Stimulated activated naive B cell treated with anti-CD40 and anti-IgM and Interleukin-4, amounts not matched to agents 10 μg/mL and 1 μg/mL and 100 μg/mL, for 72 hours (primary cell): ENCODE measurements around the gene TRAPPC5.

ENCODE experiments used
- ATAC-seq, 2 donors: fragments of 150-1000 bp; cut with Tn5 transposase; replicated peaks; 2 replicates each; pipeline ENCODE4 v1.10.0; 2021; ENCODE audit warnings: moderate library complexity in 1 of 2
- DNase-seq: peaks from one replicate; pipeline ENCODE4 v3.0.0; 2021
- H3K27ac Mint-ChIP-seq: one replicate; pipeline ENCODE4 v1.8.0; 2022; ENCODE audit warnings: mild to moderate bottlenecking, mixed read lengths
- H3K27me3 Mint-ChIP-seq, 2 donors: one replicate each; pipeline ENCODE4 v1.8.0; 2022; ENCODE audit warnings: mixed read lengths in 2 of 2
- H3K36me3 Mint-ChIP-seq, 2 donors: one replicate each; pipeline ENCODE4 v1.8.0; 2022; ENCODE audit warnings: mixed read lengths in 2 of 2, mild to moderate bottlenecking in 1 of 2
- H3K4me1 Mint-ChIP-seq, 2 donors: one replicate each; pipeline ENCODE4 v1.8.0; 2022; ENCODE audit warnings: mixed read lengths in 2 of 2, mild to moderate bottlenecking in 1 of 2
- H3K4me3 Mint-ChIP-seq, 2 donors: one replicate each; pipeline ENCODE4 v1.8.0; 2022; ENCODE audit warnings: mild to moderate bottlenecking in 2 of 2, mixed read lengths in 2 of 2, moderate library complexity in 1 of 2
- H3K9me3 Mint-ChIP-seq, 2 donors: one replicate each; pipeline ENCODE4 v1.8.0; 2022; ENCODE audit warnings: mixed read lengths in 2 of 2, mild to moderate bottlenecking in 1 of 2

Gene TRAPPC5

DNA sequence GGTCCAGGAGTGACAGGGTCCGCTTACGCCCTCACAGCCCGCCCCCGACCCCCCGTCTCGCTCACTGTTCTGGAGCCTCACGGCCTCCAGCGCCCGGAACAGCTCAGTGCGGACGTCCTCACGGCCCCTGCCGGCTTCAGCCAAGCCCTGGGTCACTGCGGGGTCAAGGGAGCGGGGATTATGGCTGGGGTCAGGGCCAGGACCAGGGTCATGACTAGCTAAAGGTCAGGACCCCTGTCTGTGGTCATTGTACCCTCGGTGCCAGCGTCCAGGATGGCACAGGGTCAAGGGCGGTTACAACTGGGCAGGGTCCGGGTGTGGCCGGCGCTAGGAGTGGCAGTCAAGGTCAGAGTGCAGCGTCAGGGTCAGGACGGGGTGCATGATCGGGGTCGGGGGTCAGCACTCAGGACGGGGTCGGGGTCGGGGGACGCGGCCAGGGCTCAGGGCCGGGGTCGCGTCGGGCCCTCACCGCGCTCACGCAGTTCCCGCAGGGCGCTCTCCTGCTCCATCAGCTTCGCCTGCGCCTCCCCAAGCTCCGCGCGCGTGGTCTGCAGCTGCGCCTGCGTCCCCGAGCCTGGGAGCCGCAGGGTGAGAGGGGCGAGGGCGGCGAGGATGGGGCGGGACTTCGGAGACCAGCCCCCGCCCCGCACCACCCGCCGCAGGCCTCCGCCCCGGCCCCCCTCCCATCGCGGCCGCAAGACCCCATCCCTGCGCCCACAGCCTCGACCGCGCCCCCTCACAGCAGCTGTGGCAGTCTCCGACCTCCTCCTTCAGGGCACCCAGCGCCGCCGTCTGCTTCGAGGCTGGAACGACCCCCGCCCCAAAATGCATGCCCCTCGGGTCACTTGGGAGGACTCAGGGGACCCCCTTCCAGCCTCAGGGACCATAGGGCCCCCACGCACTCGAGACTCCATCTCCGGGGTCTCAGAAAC is 49.9 kb downstream of the TRAPPC5 start:
- Mint-ChIP-seq H3K27me3 (peaks cover 13 to 25% of the 10 kb centered on the region in 2 donors), H3K4me3 (peak overlapping the region; percentile 84 to 90)

GRCh38 chr19:7731218-7731595 is 50.6 kb downstream of the TRAPPC5 start:
- no peak for DNase-seq
- H3K4me3 Mint-ChIP-seq = peak overlapping the region; percentile 52 to 54
- ATAC-seq = no peak
- H3K27me3 Mint-ChIP-seq = peaks cover 13 to 25% of the 10 kb centered on the region in 2 donors
- peaks cover 28 to 57% of the 10 kb centered on the region in 2 donors for H3K4me1 Mint-ChIP-seq
- peaks cover 4 to 5% of the 10 kb centered on the region in 2 donors for H3K9me3 Mint-ChIP-seq
- no peak overlapping the region for H3K27ac Mint-ChIP-seq
- peaks cover 14 to 19% of the 10 kb centered on the region in 2 donors for H3K36me3 Mint-ChIP-seq

More for the DNA sequence above, 49.9 kb downstream of the TRAPPC5 start:
- Mint-ChIP-seq H3K4me1 (peaks cover 32 to 63% of the 10 kb centered on the region in 2 donors), H3K27ac (peak overlapping the region; percentile 93), H3K36me3 (peaks cover 14 to 19% of the 10 kb centered on the region in 2 donors), H3K9me3 (peaks cover 4 to 5% of the 10 kb centered on the region in 2 donors)
- ATAC-seq (peak; percentile 21 to 43), DNase-seq (no peak)

- H3K4me1 Mint-ChIP-seq = peaks cover 28 to 57% of the 10 kb centered on the region in 2 donors
- H3K27me3 Mint-ChIP-seq = peaks cover 13 to 25% of the 10 kb centered on the region in 2 donors
- peak overlapping the region; percentile 36 to 54 for H3K4me3 Mint-ChIP-seq
- no peak overlapping the region for H3K27ac Mint-ChIP-seq
- peaks cover 14 to 19% of the 10 kb centered on the region in 2 donors for H3K36me3 Mint-ChIP-seq
- peaks cover 4 to 5% of the 10 kb centered on the region in 2 donors for H3K9me3 Mint-ChIP-seq
- ATAC-seq (no peak), DNase-seq (no peak)
These were observed 51.0 kb downstream of the TRAPPC5 start for GRCh38 chr19:7731615-7732014.

DNA sequence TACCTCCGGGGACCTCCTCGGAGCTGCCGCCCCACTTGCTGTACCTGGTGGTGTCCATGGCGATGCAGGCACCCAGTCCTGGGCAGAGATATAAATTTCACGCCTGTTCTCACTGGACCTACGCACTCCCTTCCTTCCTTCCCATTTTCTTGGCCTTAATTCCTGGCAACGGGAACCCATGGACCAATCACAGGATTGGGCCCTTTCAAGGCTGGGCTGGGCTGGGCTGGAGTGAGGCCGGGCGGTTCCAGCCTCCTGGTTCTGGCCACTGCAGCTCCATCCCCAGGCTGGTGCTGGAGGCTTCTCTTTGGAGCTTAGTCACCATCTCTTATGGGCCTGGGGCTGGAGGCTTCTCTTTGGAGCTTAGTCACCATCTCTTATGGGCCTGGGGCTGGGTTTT is 51.4 kb downstream of the TRAPPC5 start, which contains the start of gene CLEC4G:
CLEC4G (minus strand) TSS at position 66 of the 400 bp plus-strand sequence; CDS start at position 58, 8 bp downstream.
- H3K27ac Mint-ChIP-seq = no peak within 1 kb of the TSS
- peaks cover 14 to 19% of the 10 kb centered on the region in 2 donors for H3K36me3 Mint-ChIP-seq
- peaks cover 4 to 5% of the 10 kb centered on the region in 2 donors for H3K9me3 Mint-ChIP-seq
- DNase-seq (no peak), ATAC-seq (no peak)
- peak within 1 kb of the TSS; percentile 52 to 54 for H3K4me3 Mint-ChIP-seq
- peaks cover 13 to 25% of the 10 kb centered on the region in 2 donors for H3K27me3 Mint-ChIP-seq
- H3K4me1 Mint-ChIP-seq = peaks cover 28 to 57% of the 10 kb centered on the region in 2 donors

DNA sequence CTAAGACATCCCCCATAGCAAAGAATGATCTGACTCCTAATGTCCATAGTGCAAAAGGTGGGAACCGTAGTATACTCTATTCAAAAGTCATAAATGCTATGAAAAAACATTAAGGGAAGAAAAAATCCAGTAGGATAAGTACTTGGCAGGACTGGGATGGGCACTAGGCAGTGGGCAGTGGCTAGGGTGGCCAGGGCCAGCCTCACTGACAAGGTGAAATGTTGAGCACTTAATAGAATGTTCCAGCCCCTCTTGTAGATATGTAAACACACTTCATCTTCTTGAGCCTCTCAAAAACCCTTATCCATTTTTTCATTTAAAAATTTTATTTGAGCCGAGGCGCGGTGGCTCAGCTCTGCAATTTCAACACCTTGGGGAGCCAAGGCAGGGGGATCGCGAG is 52.7 kb downstream of the TRAPPC5 start:
- ATAC-seq = no peak
- no peak for DNase-seq
- Mint-ChIP-seq H3K9me3 (no peaks in the 10 kb centered on the region), H3K4me1 (peaks cover 25 to 53% of the 10 kb centered on the region in 2 donors), H3K27ac (no peak overlapping the region), H3K27me3 (peaks cover 13 to 21% of the 10 kb centered on the region in 2 donors), H3K4me3 (no peak overlapping the region), H3K36me3 (peaks cover 6 to 7% of the 10 kb centered on the region in 2 donors)

GRCh38 chr19:7734220-7735203 is 53.9 kb downstream of the TRAPPC5 start:
- Mint-ChIP-seq H3K4me3 (no peak overlapping the region), H3K36me3 (peaks cover 4 to 6% of the 10 kb centered on the region in 2 donors), H3K27me3 (peaks cover 13 to 14% of the 10 kb centered on the region in 2 donors), H3K27ac (no peak overlapping the region), H3K9me3 (no peaks in the 10 kb centered on the region), H3K4me1 (peaks cover 23 to 52% of the 10 kb centered on the region in 2 donors)
- ATAC-seq = no peak
- no peak for DNase-seq

DNA sequence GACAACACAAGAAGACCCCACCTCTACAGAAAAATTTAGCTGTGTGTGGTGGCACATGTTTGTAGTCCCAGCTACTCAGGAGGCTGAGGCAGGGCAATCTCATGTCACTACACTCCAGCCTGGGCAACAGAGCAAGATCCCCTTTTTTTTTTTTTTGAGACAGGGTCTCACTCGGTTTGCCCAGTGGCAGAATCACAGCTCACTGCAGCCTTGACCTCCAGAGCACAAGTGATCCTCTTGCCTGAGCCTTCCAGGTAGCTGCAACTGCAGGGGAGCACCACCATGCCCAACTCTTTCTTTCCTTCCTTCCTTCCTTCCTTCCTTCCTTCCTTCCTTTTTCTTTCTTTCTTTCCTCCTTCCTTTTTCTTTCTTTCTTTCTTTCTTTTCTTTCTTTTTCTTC is 55.5 kb downstream of the TRAPPC5 start:
- ATAC-seq (no peak), DNase-seq (no peak)
- H3K4me3 Mint-ChIP-seq = no peak overlapping the region
- H3K27ac Mint-ChIP-seq = no peak overlapping the region
- no peaks in the 10 kb centered on the region for H3K9me3 Mint-ChIP-seq
- H3K36me3 Mint-ChIP-seq = no peaks in the 10 kb centered on the region
- H3K4me1 Mint-ChIP-seq = peaks cover 25 to 54% of the 10 kb centered on the region in 2 donors
- peaks cover 9 to 14% of the 10 kb centered on the region in 2 donors for H3K27me3 Mint-ChIP-seq

DNA sequence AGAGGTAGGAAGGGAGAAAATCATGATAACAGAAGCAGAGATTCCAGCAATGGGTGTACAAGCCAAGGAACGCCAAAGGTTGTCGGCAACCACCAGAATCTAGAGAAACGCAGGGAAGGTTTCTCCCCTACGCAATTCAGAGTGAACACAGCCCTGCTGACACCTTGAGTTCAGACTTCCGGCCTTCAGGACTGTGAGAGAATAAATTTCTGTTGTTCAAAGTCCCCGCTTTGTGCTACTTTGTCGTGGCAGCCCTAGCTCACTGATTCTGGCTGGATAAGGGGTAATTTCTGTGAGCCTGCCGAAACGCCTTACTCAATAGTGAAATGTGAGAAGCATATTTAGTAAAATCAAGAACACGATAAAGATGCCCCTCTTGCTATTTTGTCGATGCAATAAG is 56.6 kb downstream of the TRAPPC5 start:
- peaks cover 0 to 2% of the 10 kb centered on the region in 2 donors for H3K9me3 Mint-ChIP-seq
- H3K27me3 Mint-ChIP-seq = peaks cover 9% of the 10 kb centered on the region in 2 donors
- DNase-seq (no peak), ATAC-seq (no peak)
- no peak overlapping the region for H3K27ac Mint-ChIP-seq
- peaks cover 0 to 2% of the 10 kb centered on the region in 2 donors for H3K36me3 Mint-ChIP-seq
- no peak overlapping the region for H3K4me3 Mint-ChIP-seq
- H3K4me1 Mint-ChIP-seq = peaks cover 24 to 56% of the 10 kb centered on the region in 2 donors
